Kidney epithelial cell (primary cell): ENCODE results near the gene PIGS. TPM values are rescaled to one million over a fixed set of nuclear protein-coding genes. Genes with fewer than 3 reads are reported as not detected.

Experiments
- DNase-seq: peaks from one replicate; pipeline ENCODE4 v3.0.0-alpha.2; 2010; ENCODE audit warnings: low read depth
- H3K27me3 ChIP-seq: 2 replicates; pipeline ENCODE4 v1.6.0; 2011; ENCODE audit warnings: low read length; ENCODE audit not compliant: control insufficient read depth, insufficient read depth
- H3K36me3 ChIP-seq: 2 replicates; pipeline ENCODE4 v1.5.1; 2011; ENCODE audit warnings: low read length; ENCODE audit not compliant: control insufficient read depth, insufficient read depth
- H3K4me3 ChIP-seq: 2 replicates; pipeline ENCODE4 v1.5.1; 2011; ENCODE audit warnings: low read depth, mild to moderate bottlenecking, control low read depth, low read length
- CTCF ChIP-seq: IDR thresholded peaks from 2 replicates; pipeline ENCODE4 v1.5.1; 2011; ENCODE audit warnings: mild to moderate bottlenecking, moderate library complexity, low read length, control low read depth, inconsistent platforms; ENCODE audit not compliant: insufficient read depth, poor library complexity, severe bottlenecking
- total RNA-seq: library from RNA; depleted of rRNA; stranded (reverse); fragments of >200 nt; gene quantifications from 2 replicates; pipeline ENCODE4 v1.2.3, GENCODE V29; 2015

PIGS gene
- total RNA-seq, 1 donor from 2014 or later: 52.9 TPM

- Histone ChIP-seq H3K36me3 (peaks cover 3% of the 10 kb centered on the region), H3K4me3 (no peak overlapping the region), H3K27me3 (no peaks in the 10 kb centered on the region)
- TF ChIP-seq CTCF: no peak
- DNase-seq: no peak
These were observed 13.1 kb upstream of the PIGS start for GRCh38 chr17:28584434-28584833.

GRCh38 chr17:28582513-28582912 lies 11.2 kb upstream of the PIGS start:
- DNase-seq: no peak
- no peaks in the 10 kb centered on the region for H3K27me3 ChIP-seq
- no peak overlapping the region for H3K4me3 ChIP-seq
- TF ChIP-seq CTCF: no peak
- H3K36me3 ChIP-seq: peaks cover 3% of the 10 kb centered on the region

GRCh38 chr17:28580959-28581358 lies 9.6 kb upstream of the PIGS start:
- peaks cover 3% of the 10 kb centered on the region for H3K36me3 ChIP-seq
- no peak for TF ChIP-seq CTCF
- H3K27me3 ChIP-seq: no peaks in the 10 kb centered on the region
- no peak for DNase-seq
- no peak overlapping the region for H3K4me3 ChIP-seq

- Histone ChIP-seq H3K4me3 (no peak overlapping the region), H3K27me3 (no peaks in the 10 kb centered on the region), H3K36me3 (peaks cover 3% of the 10 kb centered on the region)
- TF ChIP-seq CTCF: no peak
- DNase-seq: no peak
These were observed 8.2 kb upstream of the PIGS start for GRCh38 chr17:28579526-28579925.

- no peak for DNase-seq
- no peaks in the 10 kb centered on the region for H3K27me3 ChIP-seq
- no peak overlapping the region for H3K4me3 ChIP-seq
- TF ChIP-seq CTCF: no peak
- no peaks in the 10 kb centered on the region for H3K36me3 ChIP-seq
These were observed 7.2 kb upstream of the PIGS start for GRCh38 chr17:28578246-28579195.

GRCh38 chr17:28577466-28577824 lies 6.1 kb upstream of the PIGS start:
- no peak for TF ChIP-seq CTCF
- H3K4me3 ChIP-seq: no peak overlapping the region
- H3K27me3 ChIP-seq: no peaks in the 10 kb centered on the region
- DNase-seq: no peak
- H3K36me3 ChIP-seq: no peaks in the 10 kb centered on the region
